IMR-90 (cell line): ENCODE results near the gene DCST2.

Experiments
- CEBPB ChIP-seq: IDR thresholded peaks from 2 replicates; pipeline ENCODE4 v1.6.1; 2012; ENCODE audit warnings: low read depth, low read length, improper control_type of control experiment
- CHD1 ChIP-seq: IDR thresholded peaks from 2 replicates; pipeline ENCODE4 v1.6.1; 2012; ENCODE audit warnings: low read depth, low read length, improper control_type of control experiment
- CTCF ChIP-seq: conservative IDR thresholded peaks from 2 replicates; pipeline ENCODE4 v1.5.1; 2012; ENCODE audit warnings: mild to moderate bottlenecking, low read depth, low read length, improper control_type of control experiment
- NFE2L2 ChIP-seq: fragments of 150-350 bp; IDR thresholded peaks from 2 replicates; pipeline ENCODE4 v1.6.1; 2016; ENCODE audit warnings: low read depth, mild to moderate bottlenecking, low read length
- POLR2A ChIP-seq: IDR thresholded peaks from 2 replicates; pipeline ENCODE4 v1.6.1; 2012; ENCODE audit warnings: mild to moderate bottlenecking, low read depth, low read length
- RAD21 ChIP-seq: IDR thresholded peaks from 2 replicates; pipeline ENCODE4 v1.6.1; 2012; ENCODE audit warnings: low read length, improper control_type of control experiment
- RCOR1 ChIP-seq: IDR thresholded peaks from 2 replicates; pipeline ENCODE4 v1.6.1; 2012; ENCODE audit warnings: mild to moderate bottlenecking, low read length, improper control_type of control experiment; ENCODE audit not compliant: insufficient replicate concordance
- RFX5 ChIP-seq: IDR thresholded peaks from 2 replicates; pipeline ENCODE4 v1.8.0; 2012; ENCODE audit warnings: low read depth, mild to moderate bottlenecking, low read length, moderate library complexity
- SMC3 ChIP-seq: fragments of 150-350 bp; IDR thresholded peaks from 2 replicates; pipeline ENCODE4 v1.6.1; 2016; ENCODE audit warnings: low read depth, mild to moderate bottlenecking, antibody characterized with exemption, low read length, moderate library complexity
- USF2 ChIP-seq: fragments of 150-350 bp; IDR thresholded peaks from 2 replicates; pipeline ENCODE4 v1.6.1; 2017; ENCODE audit warnings: mild to moderate bottlenecking, antibody characterized with exemption, low read length, low read depth

- TF ChIP-seq NFE2L2 (no peak), POLR2A (no peak), CTCF (no peak), RAD21 (no peak), SMC3 (no peak), CHD1 (no peak), CEBPB (no peak), USF2 (no peak), RCOR1 (no peak), RFX5 (no peak)
Observed at GRCh38 chr1:154999571-155000410, 33.8 kb downstream of the DCST2 start.
